HG03159 (cell line): Measurements from ENCODE around the gene TEX10.

Source experiments
- ATAC-seq: cut with Tn5 transposase; IDR thresholded peaks from one replicate; pipeline ENCODE4 v1.9.1; 2021; ENCODE audit warnings: mild to moderate bottlenecking, moderate library complexity; ENCODE audit not compliant: unreplicated experiment

The TEX10 gene

GRCh38 chr9:100285601-100286000, 67.1 kb downstream of the TEX10 start:
- ATAC-seq, result no peak

- ATAC-seq, result no peak
Measured at GRCh38 chr9:100285080-100285479, 67.7 kb downstream of the TEX10 start.

GRCh38 chr9:100284247-100284646, 68.5 kb downstream of the TEX10 start:
- ATAC-seq, result no peak

GRCh38 chr9:100282388-100282719, 70.4 kb downstream of the TEX10 start:
- no peak for ATAC-seq

- no peak for ATAC-seq
Measured at GRCh38 chr9:100281676-100282387, 70.9 kb downstream of the TEX10 start.

- ATAC-seq, result no peak
Measured at GRCh38 chr9:100281066-100281465, 71.7 kb downstream of the TEX10 start.

GRCh38 chr9:100277166-100277979, 75.4 kb downstream of the TEX10 start:
- no peak for ATAC-seq

GRCh38 chr9:100269656-100270055, 83.1 kb downstream of the TEX10 start:
- no peak for ATAC-seq

GRCh38 chr9:100268271-100268670, 84.5 kb downstream of the TEX10 start:
- ATAC-seq, result no peak

- ATAC-seq, result no peak
Measured at GRCh38 chr9:100267211-100267610, 85.5 kb downstream of the TEX10 start.
